Astrocyte (in vitro differentiated cells and primary cell): ENCODE measurements around the gene UBAC2.

Experiments used
- EZH2 ChIP-seq: IDR thresholded peaks from 2 replicates; pipeline ENCODE4 v1.6.1; 2012; ENCODE audit warnings: mild to moderate bottlenecking, low read length, inconsistent platforms; ENCODE audit not compliant: insufficient read depth
- TF ChIP-seq, protein P1 (sequence below): IDR thresholded peaks from 2 replicates; pipeline ENCODE4 v1.5.1; 2011; ENCODE audit warnings: low read depth, mild to moderate bottlenecking, inconsistent platforms, low read length, moderate library complexity; ENCODE audit not compliant: insufficient read depth

DNA sequence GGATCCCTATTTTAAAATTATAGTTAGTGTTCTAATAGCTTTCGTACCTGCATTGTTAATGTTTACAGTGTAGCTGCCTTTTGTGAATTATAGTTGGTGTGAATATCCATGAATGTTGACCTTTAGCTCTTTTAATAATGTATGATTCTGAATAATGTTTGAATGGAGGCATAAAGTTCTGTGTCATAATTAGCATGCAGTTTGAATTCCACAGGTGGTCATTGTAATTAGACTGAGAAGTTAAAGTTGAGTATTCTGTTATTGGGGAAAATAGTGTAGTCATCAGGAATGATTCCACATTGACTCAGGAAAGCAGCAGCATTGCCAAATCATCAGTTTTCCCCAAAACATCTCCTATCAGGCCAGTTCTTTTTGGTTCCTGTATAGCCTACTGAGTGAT lies 45.4 kb downstream of the UBAC2 start:
- TF ChIP-seq, protein P1, sequence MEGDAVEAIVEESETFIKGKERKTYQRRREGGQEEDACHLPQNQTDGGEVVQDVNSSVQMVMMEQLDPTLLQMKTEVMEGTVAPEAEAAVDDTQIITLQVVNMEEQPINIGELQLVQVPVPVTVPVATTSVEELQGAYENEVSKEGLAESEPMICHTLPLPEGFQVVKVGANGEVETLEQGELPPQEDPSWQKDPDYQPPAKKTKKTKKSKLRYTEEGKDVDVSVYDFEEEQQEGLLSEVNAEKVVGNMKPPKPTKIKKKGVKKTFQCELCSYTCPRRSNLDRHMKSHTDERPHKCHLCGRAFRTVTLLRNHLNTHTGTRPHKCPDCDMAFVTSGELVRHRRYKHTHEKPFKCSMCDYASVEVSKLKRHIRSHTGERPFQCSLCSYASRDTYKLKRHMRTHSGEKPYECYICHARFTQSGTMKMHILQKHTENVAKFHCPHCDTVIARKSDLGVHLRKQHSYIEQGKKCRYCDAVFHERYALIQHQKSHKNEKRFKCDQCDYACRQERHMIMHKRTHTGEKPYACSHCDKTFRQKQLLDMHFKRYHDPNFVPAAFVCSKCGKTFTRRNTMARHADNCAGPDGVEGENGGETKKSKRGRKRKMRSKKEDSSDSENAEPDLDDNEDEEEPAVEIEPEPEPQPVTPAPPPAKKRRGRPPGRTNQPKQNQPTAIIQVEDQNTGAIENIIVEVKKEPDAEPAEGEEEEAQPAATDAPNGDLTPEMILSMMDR: no peak
- no peak for TF ChIP-seq EZH2
